DOHH2 (cell line): ENCODE measurements around the gene HOMER3.

Experiments used
- H3F3A ChIP-seq: fragments of 200-600 bp; sonication (generic), shearing (Covaris generic); 2 replicates; pipeline ENCODE4 v1.6.0; 2016; ENCODE audit warnings: antibody characterized with exemption, mild to moderate bottlenecking; ENCODE audit not compliant: control insufficient read depth, insufficient read depth
- H3K27ac ChIP-seq: fragments of 200-600 bp; sonication (generic); 2 replicates; pipeline ENCODE4 v1.5.1; 2014; ENCODE audit warnings: low read depth, mild to moderate bottlenecking, low read length, moderate library complexity
- H3K27me3 ChIP-seq: fragments of 200-600 bp; sonication (generic); 2 replicates; pipeline ENCODE4 v1.6.1; 2014; ENCODE audit warnings: mild to moderate bottlenecking, low read length, mixed read lengths; ENCODE audit not compliant: control insufficient read depth
- H3K36me3 ChIP-seq: fragments of 200-600 bp; sonication (generic); 2 replicates; pipeline ENCODE4 v1.6.1; 2014; ENCODE audit warnings: mild to moderate bottlenecking, low read length, moderate library complexity, mixed read lengths; ENCODE audit not compliant: control insufficient read depth
- H3K4me1 ChIP-seq: fragments of 200-600 bp; sonication (generic); 2 replicates; pipeline ENCODE4 v1.6.1; 2014; ENCODE audit warnings: mild to moderate bottlenecking, low read length, mixed read lengths; ENCODE audit not compliant: control insufficient read depth
- H3K4me2 ChIP-seq: fragments of 200-600 bp; sonication (generic); 2 replicates; pipeline ENCODE4 v1.6.0; 2014; ENCODE audit warnings: mild to moderate bottlenecking, low read length, moderate library complexity
- H3K4me3 ChIP-seq: fragments of 200-600 bp; sonication (generic); 2 replicates; pipeline ENCODE4 v1.5.1; 2014; ENCODE audit warnings: mild to moderate bottlenecking, low read length, mixed read lengths
- H3K79me2 ChIP-seq: fragments of 200-600 bp; sonication (generic); 2 replicates; pipeline ENCODE4 v1.6.1; 2014; ENCODE audit warnings: mild to moderate bottlenecking, low read length, mixed read lengths; ENCODE audit not compliant: control insufficient read depth
- H3K9me2 ChIP-seq: fragments of 200-600 bp; sonication (generic); replicated peaks from 2 replicates; pipeline ENCODE4 v1.6.1; 2014; ENCODE audit warnings: mild to moderate bottlenecking, low read length, mixed read lengths; ENCODE audit not compliant: control insufficient read depth
- H3K9me3 ChIP-seq: fragments of 200-600 bp; sonication (generic); 2 replicates; pipeline ENCODE4 v1.6.1; 2014; ENCODE audit warnings: antibody characterized with exemption, low read length, mixed read lengths; ENCODE audit not compliant: control insufficient read depth, insufficient read depth
- H4K20me1 ChIP-seq: fragments of 200-600 bp; sonication (generic); 2 replicates; pipeline ENCODE4 v1.6.0; 2014; ENCODE audit warnings: low read depth, mild to moderate bottlenecking, antibody characterized with exemption, low read length, moderate library complexity; ENCODE audit not compliant: control insufficient read depth, insufficient read depth
- EZH2phosphoT487 ChIP-seq: fragments of 200-600 bp; sonication (generic); IDR thresholded peaks from 2 replicates; pipeline ENCODE4 v1.6.1; 2017; ENCODE audit warnings: borderline replicate concordance, mild to moderate bottlenecking, antibody characterized with exemption, low read length, moderate library complexity, mixed read lengths
- TF ChIP-seq, protein P1 (sequence below): fragments of 200-600 bp; sonication (generic); IDR thresholded peaks from one replicate; pipeline ENCODE4 v1.5.1; 2014; ENCODE audit warnings: antibody characterized with exemption, mild to moderate bottlenecking, low read depth, low read length; ENCODE audit not compliant: poor library complexity, severe bottlenecking

HOMER3 gene

DNA sequence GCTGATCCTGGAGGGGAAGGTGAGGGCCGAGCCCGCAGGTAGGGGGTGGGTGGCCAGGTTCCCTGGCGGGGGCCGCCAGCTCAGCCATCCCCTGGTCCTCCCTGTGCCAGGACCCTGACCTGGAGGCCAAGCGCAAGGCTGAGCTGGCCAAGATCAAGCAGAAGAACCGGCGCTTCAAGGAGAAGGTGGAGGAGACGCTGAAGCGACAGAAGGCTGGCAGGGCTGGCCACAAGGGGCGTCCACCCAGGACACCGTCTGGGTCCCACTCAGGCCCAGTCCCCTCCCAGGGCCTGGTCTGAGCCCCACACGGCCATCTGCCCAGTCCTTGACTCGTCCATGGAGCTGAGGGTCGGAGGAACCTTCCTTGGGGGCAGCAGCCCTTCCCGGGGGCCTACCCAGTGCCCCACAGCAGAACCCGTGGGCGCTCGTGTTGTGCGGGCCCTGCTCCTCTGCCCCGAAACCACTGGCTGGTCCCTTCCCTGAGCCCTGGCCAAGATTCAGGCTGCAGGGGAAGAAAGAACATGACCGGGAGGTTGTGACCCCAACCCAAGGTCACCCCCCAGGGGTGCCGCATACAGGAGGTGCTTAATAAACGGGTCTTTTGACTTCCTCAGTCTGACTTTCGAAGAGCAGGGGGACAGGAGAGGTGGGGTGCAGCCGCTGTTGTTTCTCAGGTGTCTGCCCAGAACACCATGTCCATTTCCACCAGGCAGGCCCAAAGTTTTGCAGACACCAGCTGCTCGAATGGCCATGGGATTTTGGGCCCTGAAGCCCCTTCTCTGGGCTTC, 12.8 kb downstream of the HOMER3 start:
- Histone ChIP-seq H3K4me2 (no peak overlapping the region), H3K4me3 (no peak overlapping the region), H4K20me1 (0 out of 2 replicates have a peak, but pooled peaks cover 3% of the 10 kb centered on the region), H3K27ac (no peak overlapping the region), H3F3A (peaks cover 3% of the 10 kb centered on the region; the same call in 1 of the 2 replicates), H3K79me2 (no peaks in the 10 kb centered on the region), H3K9me2 (no peaks in the 10 kb centered on the region), H3K27me3 (peaks cover 4% of the 10 kb centered on the region; the same call in 1 of the 2 replicates), H3K36me3 (peaks cover 34% of the 10 kb centered on the region), H3K9me3 (no peaks in the 10 kb centered on the region), H3K4me1 (peaks cover 12% of the 10 kb centered on the region)
- no peak for TF ChIP-seq EZH2phosphoT487
- TF ChIP-seq, protein P1, sequence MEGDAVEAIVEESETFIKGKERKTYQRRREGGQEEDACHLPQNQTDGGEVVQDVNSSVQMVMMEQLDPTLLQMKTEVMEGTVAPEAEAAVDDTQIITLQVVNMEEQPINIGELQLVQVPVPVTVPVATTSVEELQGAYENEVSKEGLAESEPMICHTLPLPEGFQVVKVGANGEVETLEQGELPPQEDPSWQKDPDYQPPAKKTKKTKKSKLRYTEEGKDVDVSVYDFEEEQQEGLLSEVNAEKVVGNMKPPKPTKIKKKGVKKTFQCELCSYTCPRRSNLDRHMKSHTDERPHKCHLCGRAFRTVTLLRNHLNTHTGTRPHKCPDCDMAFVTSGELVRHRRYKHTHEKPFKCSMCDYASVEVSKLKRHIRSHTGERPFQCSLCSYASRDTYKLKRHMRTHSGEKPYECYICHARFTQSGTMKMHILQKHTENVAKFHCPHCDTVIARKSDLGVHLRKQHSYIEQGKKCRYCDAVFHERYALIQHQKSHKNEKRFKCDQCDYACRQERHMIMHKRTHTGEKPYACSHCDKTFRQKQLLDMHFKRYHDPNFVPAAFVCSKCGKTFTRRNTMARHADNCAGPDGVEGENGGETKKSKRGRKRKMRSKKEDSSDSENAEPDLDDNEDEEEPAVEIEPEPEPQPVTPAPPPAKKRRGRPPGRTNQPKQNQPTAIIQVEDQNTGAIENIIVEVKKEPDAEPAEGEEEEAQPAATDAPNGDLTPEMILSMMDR, result no peak

DNA sequence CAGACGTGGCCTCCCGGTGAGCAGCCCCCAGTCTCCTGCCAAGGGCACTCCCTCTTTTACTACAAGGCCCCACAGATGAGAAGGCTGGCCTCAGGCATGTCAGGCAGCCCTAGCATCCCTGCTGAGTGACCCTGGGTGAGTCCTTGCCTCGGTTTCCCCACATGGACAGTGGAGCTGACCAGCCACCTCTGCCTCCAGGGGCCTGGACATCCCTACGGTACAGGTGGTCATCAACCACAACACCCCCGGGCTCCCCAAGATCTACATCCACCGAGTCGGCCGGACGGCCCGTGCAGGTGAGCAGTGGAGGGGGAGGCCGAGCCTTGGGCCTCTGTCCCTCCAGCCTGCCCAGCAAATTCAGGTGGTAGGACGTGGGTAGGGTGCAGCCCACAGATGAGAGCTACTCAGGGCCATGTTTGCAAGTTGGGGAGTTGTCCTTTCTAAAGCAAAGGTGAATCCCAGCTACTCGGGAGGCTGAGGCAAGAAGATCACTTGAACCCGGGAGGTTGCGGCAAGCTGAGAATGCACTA, 16.3 kb downstream of the HOMER3 start:
- TF ChIP-seq, protein P1, result no peak
- TF ChIP-seq EZH2phosphoT487, result no peak
- Histone ChIP-seq H3K79me2 (peaks cover 20% of the 10 kb centered on the region), H3K9me3 (no peaks in the 10 kb centered on the region), H3K9me2 (no peaks in the 10 kb centered on the region), H3K27ac (no peak overlapping the region), H3K36me3 (peaks cover 61% of the 10 kb centered on the region), H3K27me3 (no peaks in the 10 kb centered on the region), H3K4me1 (peaks cover 7% of the 10 kb centered on the region), H3K4me3 (no peak overlapping the region), H4K20me1 (no peaks in the 10 kb centered on the region), H3K4me2 (no peak overlapping the region), H3F3A (no peaks in the 10 kb centered on the region)

DNA sequence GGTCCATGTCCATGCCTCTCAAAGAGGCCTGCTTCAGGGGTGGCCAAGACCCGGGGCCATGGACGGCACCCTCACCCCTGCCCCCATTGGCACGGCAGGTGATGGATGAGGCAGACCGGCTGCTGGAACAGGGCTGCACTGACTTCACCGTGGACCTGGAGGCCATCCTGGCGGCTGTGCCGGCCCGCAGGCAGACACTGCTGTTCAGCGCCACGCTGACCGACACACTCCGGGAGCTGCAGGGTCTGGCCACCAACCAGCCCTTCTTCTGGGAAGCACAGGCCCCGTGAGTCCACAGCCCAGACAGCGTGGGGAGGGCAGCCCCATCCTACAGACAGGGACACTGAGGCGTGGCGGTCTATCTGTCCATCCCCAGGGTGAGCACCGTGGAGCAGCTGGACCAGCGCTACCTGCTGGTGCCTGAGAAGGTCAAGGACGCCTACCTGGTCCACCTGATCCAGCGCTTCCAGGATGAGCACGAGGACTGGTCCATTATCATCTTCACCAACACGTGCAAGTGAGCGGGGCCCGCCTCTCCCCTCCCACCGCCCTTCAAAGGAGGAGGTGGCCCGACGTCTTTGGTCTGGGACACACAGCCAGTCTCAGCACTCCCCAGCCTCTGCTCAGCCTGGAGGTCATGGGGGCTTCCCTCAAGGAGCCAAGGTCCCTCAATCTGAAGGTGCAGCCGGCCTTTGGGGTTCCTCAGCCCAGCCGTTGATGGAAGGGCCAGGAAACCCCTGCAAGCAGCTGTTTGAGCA, 18.6 kb downstream of the HOMER3 start:
- Histone ChIP-seq H3K79me2 (peaks cover 40% of the 10 kb centered on the region), H3K9me3 (no peaks in the 10 kb centered on the region), H3K4me1 (peaks cover 12% of the 10 kb centered on the region), H3K4me2 (no peak overlapping the region), H3K4me3 (no peak overlapping the region), H3K9me2 (no peaks in the 10 kb centered on the region), H3K27me3 (no peaks in the 10 kb centered on the region), H3K27ac (no peak overlapping the region), H3K36me3 (peaks cover 63% of the 10 kb centered on the region), H3F3A (no peaks in the 10 kb centered on the region), H4K20me1 (0 out of 2 replicates have a peak, but pooled peaks cover 6% of the 10 kb centered on the region)
- TF ChIP-seq, protein P1, result no peak
- TF ChIP-seq EZH2phosphoT487, result no peak
